NCI-H2107 (cell line): ENCODE measurements around the gene NTNG2.
A peak's percentile ranks its signal among the peaks of the same experiment; 100 is the strongest.
"Not testable (repeated sequence)": the region's sequence is repeated elsewhere in the genome, so short reads cannot be mapped to it uniquely, and the experiment has no call there.

Experiments
- DNase-seq: peaks from one replicate; lab custom pipeline; 2025; lab: John Stamatoyannopoulos, UW

The NTNG2 gene

GRCh38 chr9:132266017-132266416, 104.2 kb downstream of the NTNG2 start:
- DNase-seq: no peak

- no peak for DNase-seq
Measured at GRCh38 chr9:132267660-132268059, 105.8 kb downstream of the NTNG2 start.

- peak; percentile 6 for DNase-seq
Measured at GRCh38 chr9:132268725-132269352, 107.0 kb downstream of the NTNG2 start.

GRCh38 chr9:132269704-132270516, 108.1 kb downstream of the NTNG2 start:
- not testable (repeated sequence) for DNase-seq

GRCh38 chr9:132274861-132275260, 113.0 kb downstream of the NTNG2 start:
- DNase-seq: no peak

- no peak for DNase-seq
Measured at GRCh38 chr9:132283165-132283564, 121.3 kb downstream of the NTNG2 start.

- no peak for DNase-seq
Measured at GRCh38 chr9:132283863-132284262, 122.0 kb downstream of the NTNG2 start.

- DNase-seq: no peak
Measured at GRCh38 chr9:132287256-132287760, 125.5 kb downstream of the NTNG2 start.

- no peak for DNase-seq
Measured at GRCh38 chr9:132288361-132288760, 126.5 kb downstream of the NTNG2 start.

- no peak for DNase-seq
Measured at GRCh38 chr9:132288966-132289365, 127.1 kb downstream of the NTNG2 start.

GRCh38 chr9:132293145-132293721, 131.4 kb downstream of the NTNG2 start:
- no peak for DNase-seq
